ENCODE data around the gene SNX21.

DNA sequence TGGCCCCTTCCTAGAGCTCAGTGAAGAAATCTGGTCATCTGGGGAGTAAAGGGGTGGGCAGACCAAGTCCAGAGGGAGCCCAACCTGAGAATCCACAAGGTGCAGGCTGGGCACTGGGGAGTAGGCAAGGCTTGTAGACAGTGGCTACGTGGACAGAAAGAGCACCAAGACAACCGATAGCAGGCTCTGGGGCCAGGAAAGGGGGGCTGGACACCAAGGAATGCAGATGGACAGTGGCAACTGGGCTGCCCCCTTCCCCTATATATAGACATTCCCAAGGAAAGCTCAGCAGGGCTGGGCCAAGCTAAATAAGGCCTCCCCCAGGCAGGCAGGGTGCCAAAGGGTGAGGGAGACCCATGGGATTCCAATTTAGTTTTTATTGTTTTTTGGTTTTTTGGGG, 5.0 kb upstream of the SNX21 start:
- TF ChIP-seq POLR2A (IDR thresholded peaks at IDR 0.05; ENCODE audit: borderline replicate concordance, extremely low read depth, insufficient read depth, insufficient read length) (no peak), EZH2 (IDR thresholded peaks at IDR 0.05) (no peak), POLR2AphosphoS5 (IDR thresholded peaks at IDR 0.05; ENCODE audit: low read depth, low read length) (no peak), YY1 (IDR thresholded peaks at IDR 0.05; ENCODE audit: extremely low read depth, insufficient replicate concordance, low read depth, low read length) (no peak), SRF (IDR thresholded peaks at IDR 0.05; ENCODE audit: low read depth) (no peak), JUND (IDR thresholded peaks at IDR 0.05) (no peak), TCF7L2 (IDR thresholded peaks at IDR 0.05; ENCODE audit: borderline replicate concordance, extremely low read depth, insufficient read depth, insufficient read length) (no peak), EZH2phosphoT487 (IDR thresholded peaks at IDR 0.05; ENCODE audit: borderline replicate concordance) (no peak), ELF1 (IDR thresholded peaks at IDR 0.05; ENCODE audit: borderline replicate concordance, low read depth) (no peak), SP1 (IDR thresholded peaks at IDR 0.05; ENCODE audit: low read depth) (no peak)
- TF ChIP-seq, protein P1, sequence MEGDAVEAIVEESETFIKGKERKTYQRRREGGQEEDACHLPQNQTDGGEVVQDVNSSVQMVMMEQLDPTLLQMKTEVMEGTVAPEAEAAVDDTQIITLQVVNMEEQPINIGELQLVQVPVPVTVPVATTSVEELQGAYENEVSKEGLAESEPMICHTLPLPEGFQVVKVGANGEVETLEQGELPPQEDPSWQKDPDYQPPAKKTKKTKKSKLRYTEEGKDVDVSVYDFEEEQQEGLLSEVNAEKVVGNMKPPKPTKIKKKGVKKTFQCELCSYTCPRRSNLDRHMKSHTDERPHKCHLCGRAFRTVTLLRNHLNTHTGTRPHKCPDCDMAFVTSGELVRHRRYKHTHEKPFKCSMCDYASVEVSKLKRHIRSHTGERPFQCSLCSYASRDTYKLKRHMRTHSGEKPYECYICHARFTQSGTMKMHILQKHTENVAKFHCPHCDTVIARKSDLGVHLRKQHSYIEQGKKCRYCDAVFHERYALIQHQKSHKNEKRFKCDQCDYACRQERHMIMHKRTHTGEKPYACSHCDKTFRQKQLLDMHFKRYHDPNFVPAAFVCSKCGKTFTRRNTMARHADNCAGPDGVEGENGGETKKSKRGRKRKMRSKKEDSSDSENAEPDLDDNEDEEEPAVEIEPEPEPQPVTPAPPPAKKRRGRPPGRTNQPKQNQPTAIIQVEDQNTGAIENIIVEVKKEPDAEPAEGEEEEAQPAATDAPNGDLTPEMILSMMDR (IDR thresholded peaks at IDR 0.05 in 2 of 3, conservative IDR thresholded peaks at IDR 0.05 in 1 of 3; ENCODE audit: borderline replicate concordance in 1 of 3, insufficient read depth in 1 of 3, low read depth in 2 of 3, low read length in 2 of 3) = no peak
- TF ChIP-seq, protein P2, sequence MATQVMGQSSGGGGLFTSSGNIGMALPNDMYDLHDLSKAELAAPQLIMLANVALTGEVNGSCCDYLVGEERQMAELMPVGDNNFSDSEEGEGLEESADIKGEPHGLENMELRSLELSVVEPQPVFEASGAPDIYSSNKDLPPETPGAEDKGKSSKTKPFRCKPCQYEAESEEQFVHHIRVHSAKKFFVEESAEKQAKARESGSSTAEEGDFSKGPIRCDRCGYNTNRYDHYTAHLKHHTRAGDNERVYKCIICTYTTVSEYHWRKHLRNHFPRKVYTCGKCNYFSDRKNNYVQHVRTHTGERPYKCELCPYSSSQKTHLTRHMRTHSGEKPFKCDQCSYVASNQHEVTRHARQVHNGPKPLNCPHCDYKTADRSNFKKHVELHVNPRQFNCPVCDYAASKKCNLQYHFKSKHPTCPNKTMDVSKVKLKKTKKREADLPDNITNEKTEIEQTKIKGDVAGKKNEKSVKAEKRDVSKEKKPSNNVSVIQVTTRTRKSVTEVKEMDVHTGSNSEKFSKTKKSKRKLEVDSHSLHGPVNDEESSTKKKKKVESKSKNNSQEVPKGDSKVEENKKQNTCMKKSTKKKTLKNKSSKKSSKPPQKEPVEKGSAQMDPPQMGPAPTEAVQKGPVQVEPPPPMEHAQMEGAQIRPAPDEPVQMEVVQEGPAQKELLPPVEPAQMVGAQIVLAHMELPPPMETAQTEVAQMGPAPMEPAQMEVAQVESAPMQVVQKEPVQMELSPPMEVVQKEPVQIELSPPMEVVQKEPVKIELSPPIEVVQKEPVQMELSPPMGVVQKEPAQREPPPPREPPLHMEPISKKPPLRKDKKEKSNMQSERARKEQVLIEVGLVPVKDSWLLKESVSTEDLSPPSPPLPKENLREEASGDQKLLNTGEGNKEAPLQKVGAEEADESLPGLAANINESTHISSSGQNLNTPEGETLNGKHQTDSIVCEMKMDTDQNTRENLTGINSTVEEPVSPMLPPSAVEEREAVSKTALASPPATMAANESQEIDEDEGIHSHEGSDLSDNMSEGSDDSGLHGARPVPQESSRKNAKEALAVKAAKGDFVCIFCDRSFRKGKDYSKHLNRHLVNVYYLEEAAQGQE (IDR thresholded peaks at IDR 0.05; ENCODE audit: low read depth) = no peak
- TF ChIP-seq, protein P3, sequence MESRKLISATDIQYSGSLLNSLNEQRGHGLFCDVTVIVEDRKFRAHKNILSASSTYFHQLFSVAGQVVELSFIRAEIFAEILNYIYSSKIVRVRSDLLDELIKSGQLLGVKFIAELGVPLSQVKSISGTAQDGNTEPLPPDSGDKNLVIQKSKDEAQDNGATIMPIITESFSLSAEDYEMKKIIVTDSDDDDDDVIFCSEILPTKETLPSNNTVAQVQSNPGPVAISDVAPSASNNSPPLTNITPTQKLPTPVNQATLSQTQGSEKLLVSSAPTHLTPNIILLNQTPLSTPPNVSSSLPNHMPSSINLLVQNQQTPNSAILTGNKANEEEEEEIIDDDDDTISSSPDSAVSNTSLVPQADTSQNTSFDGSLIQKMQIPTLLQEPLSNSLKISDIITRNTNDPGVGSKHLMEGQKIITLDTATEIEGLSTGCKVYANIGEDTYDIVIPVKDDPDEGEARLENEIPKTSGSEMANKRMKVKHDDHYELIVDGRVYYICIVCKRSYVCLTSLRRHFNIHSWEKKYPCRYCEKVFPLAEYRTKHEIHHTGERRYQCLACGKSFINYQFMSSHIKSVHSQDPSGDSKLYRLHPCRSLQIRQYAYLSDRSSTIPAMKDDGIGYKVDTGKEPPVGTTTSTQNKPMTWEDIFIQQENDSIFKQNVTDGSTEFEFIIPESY (IDR thresholded peaks at IDR 0.05; ENCODE audit: extremely low read depth, insufficient replicate concordance, low read length) = no peak
- TF ChIP-seq, protein P4, sequence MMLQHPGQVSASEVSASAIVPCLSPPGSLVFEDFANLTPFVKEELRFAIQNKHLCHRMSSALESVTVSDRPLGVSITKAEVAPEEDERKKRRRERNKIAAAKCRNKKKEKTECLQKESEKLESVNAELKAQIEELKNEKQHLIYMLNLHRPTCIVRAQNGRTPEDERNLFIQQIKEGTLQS (IDR thresholded peaks at IDR 0.05) = no peak
